Measurements from ENCODE around the gene COL5A3.
"Not testable (repeated sequence)": the region's sequence is repeated elsewhere in the genome, so short reads cannot be mapped to it uniquely, and the experiment has no call there.

Gene COL5A3

GRCh38 chr19:9935506-9936325, 74.6 kb downstream of the COL5A3 start:
- DNase-seq, result no peak

- DNase-seq, result peak; percentile 83
Observed at GRCh38 chr19:9934132-9934950, 76.0 kb downstream of the COL5A3 start.

GRCh38 chr19:9932835-9933234, 77.5 kb downstream of the COL5A3 start:
- no peak for DNase-seq

GRCh38 chr19:9931629-9932028, 78.7 kb downstream of the COL5A3 start:
- DNase-seq, result no peak

GRCh38 chr19:9923440-9923839, 86.9 kb downstream of the COL5A3 start:
- DNase-seq, result no peak

- DNase-seq, result not testable (repeated sequence)
Observed at GRCh38 chr19:9922782-9923379, 87.4 kb downstream of the COL5A3 start.

GRCh38 chr19:9917321-9917720, 93.0 kb downstream of the COL5A3 start:
- DNase-seq, result peak; percentile 14

GRCh38 chr19:9916719-9917118, 93.6 kb downstream of the COL5A3 start:
- no peak for DNase-seq

- peak; percentile 83 for DNase-seq
Observed at GRCh38 chr19:9914315-9915207, 95.7 kb downstream of the COL5A3 start.

- DNase-seq, result no peak
Observed at GRCh38 chr19:9914001-9914314, 96.3 kb downstream of the COL5A3 start.

- no peak for DNase-seq
Observed at GRCh38 chr19:9913237-9914000, 96.9 kb downstream of the COL5A3 start.

GRCh38 chr19:9912551-9913236, 97.6 kb downstream of the COL5A3 start:
- DNase-seq, result no peak

GRCh38 chr19:9911524-9912185, 98.6 kb downstream of the COL5A3 start:
- DNase-seq, result no peak

GRCh38 chr19:9910625-9911024, 99.7 kb downstream of the COL5A3 start:
- no peak for DNase-seq
